GM18499 (cell line): ENCODE data around the gene PSPH.

Experiments
- ATAC-seq: cut with Tn5 transposase; IDR thresholded peaks from one replicate; pipeline ENCODE4 v1.9.1; 2021; ENCODE audit warnings: moderate number of reproducible peaks; ENCODE audit not compliant: insufficient read depth, unreplicated experiment

Gene PSPH

DNA sequence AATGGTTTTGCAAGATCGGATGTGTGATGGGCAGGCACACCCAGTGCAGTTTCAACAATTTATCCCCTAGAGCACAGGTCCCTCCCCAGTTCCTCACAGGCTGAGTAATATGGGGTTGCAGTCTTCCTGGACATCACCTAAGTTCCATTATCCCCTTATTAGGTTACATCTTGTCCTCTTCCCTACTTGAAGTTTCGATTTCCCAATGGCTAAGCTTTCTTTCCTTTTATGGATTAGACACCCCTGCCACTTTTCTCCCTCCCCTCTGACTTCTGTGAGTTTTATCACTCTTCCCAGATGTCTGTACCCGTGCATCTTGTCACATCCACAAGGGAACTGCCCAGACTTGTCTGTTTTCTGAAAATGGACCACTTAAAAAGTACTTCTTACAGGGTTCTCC is 89.2 kb downstream of the PSPH start:
- no peak for ATAC-seq
